ENCODE results near the gene KLRC2. TPM values are rescaled to one million over a fixed set of nuclear protein-coding genes. Genes with fewer than 3 reads are reported as not detected.
"Not testable (repeated sequence)": the region's sequence is repeated elsewhere in the genome, so short reads cannot be mapped to it uniquely, and the experiment has no call there.

KLRC2 gene
- total and polyA plus RNA-seq, 2 of the 4 experiments (the other 2 are of a cell fraction), result not detected

DNA sequence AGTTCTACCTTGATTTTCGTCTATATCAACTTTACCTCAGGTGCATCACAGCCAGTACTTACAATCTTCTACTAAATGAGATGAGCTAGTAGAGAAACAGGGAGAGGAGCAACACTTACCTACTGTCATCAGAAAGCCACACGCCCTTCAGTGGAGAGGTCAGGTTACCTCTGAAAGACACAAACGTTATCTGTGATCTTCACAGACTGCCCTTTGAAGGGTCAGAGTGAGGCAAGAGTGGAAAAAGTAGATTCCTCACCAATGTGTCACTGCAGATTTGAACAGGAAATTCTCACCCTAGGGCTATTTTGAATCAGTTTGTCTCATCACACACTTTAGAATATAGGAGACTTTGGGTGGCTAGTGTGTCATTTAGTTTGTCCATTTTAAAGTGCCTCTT, 13.7 kb downstream of the KLRC2 start:
- H3K23ac ChIP-seq (ENCODE audit: low read depth, low read length); dilution Hi-C loops (cut with HindIII; ENCODE audit: low sequenced_read_pairs, unreplicated experiment); H3K4me1 ChIP-seq (ENCODE audit: control insufficient read depth, insufficient read depth, low read length); H2BK5ac ChIP-seq (ENCODE audit: low read depth, low read length, poor library complexity, severe bottlenecking); H3K79me1 ChIP-seq (ENCODE audit: low read depth in 1 of 2, low read length in 2 of 2); H3K18ac ChIP-seq (ENCODE audit: low read depth, low read length); H2AFZ ChIP-seq (replicated peaks; ENCODE audit: low read length, poor library complexity); H4K20me1 ChIP-seq (ENCODE audit: insufficient read depth, low read length); H2BK120ac ChIP-seq (ENCODE audit: low read depth, low read length); H3K9me3 ChIP-seq (ENCODE audit: control insufficient read depth, insufficient read depth, low read length); H3K27me3 ChIP-seq (ENCODE audit: control insufficient read depth, insufficient read depth, low read length); intact Hi-C loops (cut with micrococcal nuclease); in situ Hi-C loops (cut with MboI; ENCODE audit: low sequenced_read_pairs); H2BK20ac ChIP-seq (ENCODE audit: low read depth, low read length); CTCF ChIA-PET; H2AK9ac ChIP-seq (replicated peaks; ENCODE audit: low read depth, low read length, poor library complexity); H2BK15ac ChIP-seq (ENCODE audit: low read depth, low read length); H4K5ac ChIP-seq (ENCODE audit: low read depth, low read length); H3K9ac ChIP-seq (ENCODE audit: low read depth, low read length); H3K56ac ChIP-seq (ENCODE audit: extremely low read depth, insufficient read depth, low read length); H3K36me3 ChIP-seq (ENCODE audit: control insufficient read depth, insufficient read depth, low read length); ATAC-seq (ENCODE audit: low read depth); H3K27ac ChIP-seq (ENCODE audit: insufficient read depth, low read length); H4K8ac ChIP-seq (ENCODE audit: low read depth in 2 of 2, low read length in 2 of 2); H3K14ac ChIP-seq (replicated peaks; ENCODE audit: low read depth, low read length); BruUV-seq (replicated peaks); H4K91ac ChIP-seq (ENCODE audit: insufficient read depth, low read depth, low read length); H3K4ac ChIP-seq (ENCODE audit: low read depth, low read length); H2AK5ac ChIP-seq (ENCODE audit: low read depth, low read length); H3K4me2 ChIP-seq (ENCODE audit: low read depth, low read length); DNase-seq; H3K4me3 ChIP-seq (ENCODE audit: insufficient read depth, low read depth, low read length); POLR2A ChIA-PET (ENCODE audit: unreplicated experiment); H3K9me1 ChIP-seq (ENCODE audit: insufficient read depth, low read length): not testable (repeated sequence)
- WGBS, 2 experiments (ENCODE audit: extremely low coverage in 2 of 2, insufficient read length in 1 of 2), result no CpG with 5 or more reads among the region's 3 CpGs

DNA sequence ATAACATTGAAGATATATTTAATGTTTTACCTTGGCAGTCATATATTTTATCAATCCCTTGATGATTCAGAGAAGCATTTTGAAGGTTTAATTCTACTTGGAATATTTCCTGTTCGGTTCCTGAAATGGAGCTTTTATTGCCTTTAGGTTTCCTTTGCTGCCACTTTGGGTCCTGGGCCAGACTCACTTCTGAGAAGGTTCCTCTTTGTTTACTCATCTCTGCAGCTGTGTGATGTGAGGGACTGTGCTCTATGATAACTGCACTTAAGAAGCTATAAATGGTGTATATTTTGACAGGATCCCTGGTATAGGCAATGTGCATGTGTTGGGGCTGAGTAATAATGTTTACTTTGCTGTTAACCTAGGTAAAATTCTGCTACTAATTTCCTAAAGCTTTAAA, 15.5 kb downstream of the KLRC2 start, which contains the start of gene KLRC3:
KLRC3 (minus strand) TSS at position 262 of the 400 bp plus-strand sequence; CDS start at position 217, 45 bp downstream.
- H3K9me3 ChIP-seq (ENCODE audit: control insufficient read depth, insufficient read depth, low read length); H3K56ac ChIP-seq (ENCODE audit: extremely low read depth, insufficient read depth, low read length); H2AK5ac ChIP-seq (ENCODE audit: low read depth, low read length); H3K9me1 ChIP-seq (ENCODE audit: insufficient read depth, low read length); intact Hi-C loops (cut with micrococcal nuclease); H3K4ac ChIP-seq (ENCODE audit: low read depth, low read length); H2BK120ac ChIP-seq (ENCODE audit: low read depth, low read length); H2AFZ ChIP-seq (replicated peaks; ENCODE audit: low read length, poor library complexity); H3K14ac ChIP-seq (replicated peaks; ENCODE audit: low read depth, low read length); H4K5ac ChIP-seq (ENCODE audit: low read depth, low read length); H4K8ac ChIP-seq (ENCODE audit: low read depth in 2 of 2, low read length in 2 of 2); H3K27ac ChIP-seq (ENCODE audit: insufficient read depth, low read length); H2AK9ac ChIP-seq (replicated peaks; ENCODE audit: low read depth, low read length, poor library complexity); in situ Hi-C loops (cut with MboI; ENCODE audit: low sequenced_read_pairs); BruUV-seq (replicated peaks); H3K27me3 ChIP-seq (ENCODE audit: control insufficient read depth, insufficient read depth, low read length); dilution Hi-C loops (cut with HindIII; ENCODE audit: low sequenced_read_pairs, unreplicated experiment); H4K91ac ChIP-seq (ENCODE audit: insufficient read depth, low read depth, low read length); DNase-seq; H4K20me1 ChIP-seq (ENCODE audit: insufficient read depth, low read length); H3K36me3 ChIP-seq (ENCODE audit: control insufficient read depth, insufficient read depth, low read length); H3K18ac ChIP-seq (ENCODE audit: low read depth, low read length); H3K79me1 ChIP-seq (ENCODE audit: low read depth in 1 of 2, low read length in 2 of 2); POLR2A ChIA-PET (ENCODE audit: unreplicated experiment); H3K4me1 ChIP-seq (ENCODE audit: control insufficient read depth, insufficient read depth, low read length); H3K23ac ChIP-seq (ENCODE audit: low read depth, low read length); H2BK5ac ChIP-seq (ENCODE audit: low read depth, low read length, poor library complexity, severe bottlenecking); H3K4me2 ChIP-seq (ENCODE audit: low read depth, low read length); H2BK15ac ChIP-seq (ENCODE audit: low read depth, low read length); CTCF ChIA-PET; H2BK20ac ChIP-seq (ENCODE audit: low read depth, low read length); ATAC-seq (ENCODE audit: low read depth); H3K4me3 ChIP-seq (ENCODE audit: insufficient read depth, low read depth, low read length); H3K9ac ChIP-seq (ENCODE audit: low read depth, low read length): not testable (repeated sequence)
- WGBS, 2 experiments (ENCODE audit: extremely low coverage in 2 of 2, insufficient read length in 1 of 2), result no CpG with 5 or more reads among the region's 1 CpG

Data from IMR-90 (cell line).